ENCODE data around the gene PRSS56. TPM values are rescaled to one million over a fixed set of nuclear protein-coding genes. Genes with fewer than 3 reads are reported as not detected.

The PRSS56 gene
- total RNA-seq, 2 experiments from 2014 or later, result not detected

GRCh38 chr2:232515639-232516038 is 4.5 kb upstream of the PRSS56 start:
- Mint-ChIP-seq H3K27ac (no peak overlapping the region), H3K9me3 (no peaks in the 10 kb centered on the region), H3K36me3 (no peaks in the 10 kb centered on the region), H3K4me1 (ENCODE audit: low read depth) (no peaks in the 10 kb centered on the region), H3K27me3 (peaks cover 11% of the 10 kb centered on the region), H3K4me3 (no peak overlapping the region)
- intact Hi-C loops (cut with micrococcal nuclease), result no loop called here
- DNase-seq, result no peak
- CTCF ChIA-PET, result no interaction called here
- POLR2A ChIA-PET, result no interaction called here

- no peak overlapping the region for H3K27ac Mint-ChIP-seq
- H3K4me3 Mint-ChIP-seq, result no peak overlapping the region
- H3K4me1 Mint-ChIP-seq (ENCODE audit: low read depth), result peaks cover 2% of the 10 kb centered on the region
- no peaks in the 10 kb centered on the region for H3K9me3 Mint-ChIP-seq
- intact Hi-C loops (cut with micrococcal nuclease), result no loop called here
- H3K36me3 Mint-ChIP-seq, result no peaks in the 10 kb centered on the region
- ChIA-PET CTCF (no interaction called here), POLR2A (interaction anchor here (0.6 kb wide), 1 partner anchor 172 kb away, joined by 3 read pairs; no protein-coding TSS in a partner anchor)
- DNase-seq, result no peak
- peaks cover 15% of the 10 kb centered on the region for H3K27me3 Mint-ChIP-seq
Measured at GRCh38 chr2:232516551-232516950, 3.6 kb upstream of the PRSS56 start.

GRCh38 chr2:232518844-232519243 is 1.3 kb upstream of the PRSS56 start:
- intact Hi-C loops (cut with micrococcal nuclease), result no loop called here
- CTCF ChIA-PET, result no interaction called here
- Mint-ChIP-seq H3K9me3 (no peaks in the 10 kb centered on the region), H3K36me3 (no peaks in the 10 kb centered on the region), H3K27ac (no peak overlapping the region), H3K4me1 (ENCODE audit: low read depth) (peaks cover 4% of the 10 kb centered on the region), H3K4me3 (no peak overlapping the region), H3K27me3 (peaks cover 22% of the 10 kb centered on the region)
- POLR2A ChIA-PET, result no interaction called here
- no peak for DNase-seq

GRCh38 chr2:232520489-232520888 is 301 bp downstream of the PRSS56 start:
- Mint-ChIP-seq H3K27me3 (peaks cover 30% of the 10 kb centered on the region), H3K9me3 (no peaks in the 10 kb centered on the region), H3K4me3 (no peak overlapping the region), H3K4me1 (ENCODE audit: low read depth) (peaks cover 10% of the 10 kb centered on the region), H3K27ac (no peak overlapping the region), H3K36me3 (no peaks in the 10 kb centered on the region)
- ChIA-PET POLR2A (no interaction called here), CTCF (interaction anchor here (0.7 to 2.6 kb wide), 5 partner anchors 11 to 76 kb away, joined by 3 to 19 read pairs (median 5); no protein-coding TSS in a partner anchor)
- intact Hi-C loops (cut with micrococcal nuclease), result loop anchor here (10.0 kb wide), 1 partner anchor 616 kb away; no protein-coding TSS in a partner anchor
- DNase-seq, result no peak

GRCh38 chr2:232521098-232521497 is 910 bp downstream of the PRSS56 start:
- DNase-seq, result no peak
- Mint-ChIP-seq H3K27ac (no peak overlapping the region), H3K36me3 (no peaks in the 10 kb centered on the region), H3K4me1 (ENCODE audit: low read depth) (peaks cover 10% of the 10 kb centered on the region), H3K27me3 (peaks cover 30% of the 10 kb centered on the region), H3K4me3 (no peak overlapping the region), H3K9me3 (no peaks in the 10 kb centered on the region)
- ChIA-PET POLR2A (no interaction called here), CTCF (interaction anchor here (0.7 to 2.6 kb wide), 5 partner anchors 10 to 76 kb away, joined by 3 to 19 read pairs (median 5); no protein-coding TSS in a partner anchor)
- intact Hi-C loops (cut with micrococcal nuclease), result loop anchor here (10.0 kb wide), 1 partner anchor 616 kb away; no protein-coding TSS in a partner anchor

GRCh38 chr2:232521959-232522622 is 1.9 kb downstream of the PRSS56 start:
- Mint-ChIP-seq H3K4me1 (ENCODE audit: low read depth) (peaks cover 10% of the 10 kb centered on the region), H3K36me3 (no peaks in the 10 kb centered on the region), H3K9me3 (no peaks in the 10 kb centered on the region), H3K4me3 (no peak overlapping the region), H3K27ac (no peak overlapping the region), H3K27me3 (peaks cover 38% of the 10 kb centered on the region)
- intact Hi-C loops (cut with micrococcal nuclease), result loop anchor here (1.0 to 10.0 kb wide), 2 partner anchors 76 to 617 kb away; no protein-coding TSS in a partner anchor
- ChIA-PET POLR2A (no interaction called here), CTCF (interaction anchor here (0.7 to 2.6 kb wide), 10 partner anchors 9 to 186 kb away, joined by 3 to 19 read pairs (median 4); no protein-coding TSS in a partner anchor)
- DNase-seq, result peak; percentile 68

- ChIA-PET POLR2A (no interaction called here), CTCF (interaction anchor here (0.7 to 2.6 kb wide), 11 partner anchors 8 to 187 kb away, joined by 3 to 19 read pairs (median 4); no protein-coding TSS in a partner anchor)
- H3K9me3 Mint-ChIP-seq, result no peaks in the 10 kb centered on the region
- no peaks in the 10 kb centered on the region for H3K36me3 Mint-ChIP-seq
- H3K4me3 Mint-ChIP-seq, result no peak overlapping the region
- H3K27me3 Mint-ChIP-seq, result peaks cover 41% of the 10 kb centered on the region
- no peak overlapping the region for H3K27ac Mint-ChIP-seq
- peaks cover 10% of the 10 kb centered on the region for H3K4me1 Mint-ChIP-seq (ENCODE audit: low read depth)
- no peak for DNase-seq
- intact Hi-C loops (cut with micrococcal nuclease), result loop anchor here (1.0 to 10.0 kb wide), 2 partner anchors 77 to 618 kb away; no protein-coding TSS in a partner anchor
Measured at GRCh38 chr2:232522623-232523401, 2.6 kb downstream of the PRSS56 start.

GRCh38 chr2:232523402-232523681 is 3.2 kb downstream of the PRSS56 start:
- Mint-ChIP-seq H3K4me3 (no peak overlapping the region), H3K36me3 (no peaks in the 10 kb centered on the region), H3K27ac (no peak overlapping the region), H3K27me3 (peaks cover 45% of the 10 kb centered on the region), H3K4me1 (ENCODE audit: low read depth) (peaks cover 10% of the 10 kb centered on the region), H3K9me3 (no peaks in the 10 kb centered on the region)
- DNase-seq, result no peak
- ChIA-PET POLR2A (no interaction called here), CTCF (interaction anchor here (0.8 to 1.4 kb wide), 6 partner anchors 8 to 157 kb away, joined by 3 to 4 read pairs (median 4); no protein-coding TSS in a partner anchor)
- intact Hi-C loops (cut with micrococcal nuclease), result loop anchor here (10.0 kb wide), 1 partner anchor 619 kb away; no protein-coding TSS in a partner anchor

GRCh38 chr2:232523682-232524597 is 3.8 kb downstream of the PRSS56 start:
- H3K4me1 Mint-ChIP-seq (ENCODE audit: low read depth), result peaks cover 14% of the 10 kb centered on the region
- H3K36me3 Mint-ChIP-seq, result no peaks in the 10 kb centered on the region
- no peaks in the 10 kb centered on the region for H3K9me3 Mint-ChIP-seq
- peaks cover 50% of the 10 kb centered on the region for H3K27me3 Mint-ChIP-seq
- DNase-seq, result peak; percentile 46
- no peak overlapping the region for H3K27ac Mint-ChIP-seq
- ChIA-PET POLR2A (no interaction called here), CTCF (interaction anchor here (0.7 to 1.4 kb wide), 6 partner anchors 10 to 618 kb away, joined by 3 to 4 read pairs (median 4); no protein-coding TSS in a partner anchor)
- intact Hi-C loops (cut with micrococcal nuclease), result loop anchor here (10.0 kb wide), 1 partner anchor 619 kb away; no protein-coding TSS in a partner anchor
- no peak overlapping the region for H3K4me3 Mint-ChIP-seq

GRCh38 chr2:232524771-232525170 is 4.6 kb downstream of the PRSS56 start:
- CTCF ChIA-PET, result interaction anchor here (1.4 kb wide), 1 partner anchor 86 kb away, joined by 4 read pairs; no protein-coding TSS in a partner anchor
- Mint-ChIP-seq H3K4me1 (ENCODE audit: low read depth) (peaks cover 15% of the 10 kb centered on the region), H3K4me3 (no peak overlapping the region), H3K9me3 (no peaks in the 10 kb centered on the region), H3K27me3 (peaks cover 46% of the 10 kb centered on the region), H3K36me3 (no peaks in the 10 kb centered on the region), H3K27ac (no peak overlapping the region)
- intact Hi-C loops (cut with micrococcal nuclease), result loop anchor here (10.0 kb wide), 1 partner anchor 620 kb away; no protein-coding TSS in a partner anchor
- DNase-seq, result no peak
- POLR2A ChIA-PET, result no interaction called here

- Mint-ChIP-seq H3K27me3 (peaks cover 45% of the 10 kb centered on the region), H3K36me3 (no peaks in the 10 kb centered on the region), H3K27ac (no peak overlapping the region), H3K4me1 (ENCODE audit: low read depth) (peaks cover 15% of the 10 kb centered on the region), H3K9me3 (no peaks in the 10 kb centered on the region), H3K4me3 (no peak overlapping the region)
- DNase-seq, result no peak
- intact Hi-C loops (cut with micrococcal nuclease), result loop anchor here (10.0 kb wide), 1 partner anchor 620 kb away; no protein-coding TSS in a partner anchor
- ChIA-PET CTCF (no interaction called here), POLR2A (no interaction called here)
Measured at GRCh38 chr2:232525199-232525598, 5.0 kb downstream of the PRSS56 start.
